ENCODE measurements around the gene SH3BP2.

The SH3BP2 gene

GRCh38 chr4:2792396-2792710, 532 bp upstream of the SH3BP2 start:
- no peak for DNase-seq

- no peak for DNase-seq
These were observed 951 bp downstream of the SH3BP2 start for GRCh38 chr4:2793586-2794485.

- peak in 1 of 2 experiments; percentile 51 for DNase-seq
These were observed 1.8 kb downstream of the SH3BP2 start for GRCh38 chr4:2794486-2795299.

GRCh38 chr4:2795300-2795892, 2.5 kb downstream of the SH3BP2 start:
- DNase-seq = no peak

GRCh38 chr4:2795893-2796848, 3.3 kb downstream of the SH3BP2 start:
- peak in 1 of 2 experiments; percentile 26 for DNase-seq

- no peak for DNase-seq
These were observed 4.1 kb downstream of the SH3BP2 start for GRCh38 chr4:2796849-2797544.

GRCh38 chr4:2797545-2798305, 4.8 kb downstream of the SH3BP2 start:
- DNase-seq = no peak

GRCh38 chr4:2798399-2799223, 5.7 kb downstream of the SH3BP2 start:
- DNase-seq = peak in 1 of 2 experiments; percentile 23

- no peak for DNase-seq
These were observed 6.5 kb downstream of the SH3BP2 start for GRCh38 chr4:2799224-2799911.

GRCh38 chr4:2799971-2800690, 7.2 kb downstream of the SH3BP2 start:
- no peak for DNase-seq

- no peak for DNase-seq
These were observed 8.1 kb downstream of the SH3BP2 start for GRCh38 chr4:2800691-2801596.

- no peak for DNase-seq
These were observed 10.0 kb downstream of the SH3BP2 start for GRCh38 chr4:2802618-2803531.

- DNase-seq = no peak
These were observed 11.0 kb downstream of the SH3BP2 start for GRCh38 chr4:2803624-2804448.

- no peak for DNase-seq
These were observed 11.6 kb downstream of the SH3BP2 start for GRCh38 chr4:2804449-2804972.

- no peak for DNase-seq
These were observed 12.2 kb downstream of the SH3BP2 start for GRCh38 chr4:2804973-2805501.
